GM04504 (cell line): Measurements from ENCODE around the gene ANKK1.

Experiments used
- DNase-seq: peaks from one replicate; pipeline ENCODE4 v3.0.0-alpha.2; 2012; ENCODE audit warnings: low read depth

The ANKK1 gene

DNA sequence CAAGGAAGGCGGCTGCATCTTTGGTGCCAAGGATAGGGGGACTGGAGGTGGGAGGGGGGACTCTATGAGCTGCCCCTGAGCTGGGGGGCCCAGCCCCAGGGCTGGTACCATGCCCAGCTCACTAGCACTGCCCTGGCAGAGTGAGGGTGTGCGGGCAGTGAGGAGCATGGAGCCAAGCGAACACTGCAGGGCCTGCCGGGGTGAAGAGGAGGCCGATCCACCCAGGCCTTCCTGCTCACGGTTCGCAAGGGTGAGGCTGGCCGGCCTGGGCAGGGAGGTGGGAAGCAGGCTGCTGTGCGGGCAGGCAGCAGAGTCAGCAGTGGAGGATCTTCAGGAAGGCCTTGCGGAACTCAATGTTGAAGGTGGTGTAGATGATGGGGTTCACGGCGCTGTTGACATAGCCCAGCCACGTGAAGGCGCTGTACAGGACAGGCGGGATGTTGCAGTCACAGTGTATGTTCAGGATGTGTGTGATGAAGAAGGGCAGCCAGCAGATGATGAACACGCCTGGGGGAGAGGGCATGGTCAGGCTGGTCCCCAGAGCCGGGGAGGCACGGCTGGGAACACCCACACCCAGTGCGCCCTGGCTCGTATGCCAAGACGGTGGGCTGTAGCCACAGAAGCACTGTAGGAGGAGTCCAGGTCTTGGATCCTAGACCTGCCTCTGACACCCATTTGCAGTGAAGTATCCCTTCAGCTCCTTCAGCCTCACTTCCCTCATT lies 23.0 kb downstream of the ANKK1 start:
- DNase-seq = no peak

DNA sequence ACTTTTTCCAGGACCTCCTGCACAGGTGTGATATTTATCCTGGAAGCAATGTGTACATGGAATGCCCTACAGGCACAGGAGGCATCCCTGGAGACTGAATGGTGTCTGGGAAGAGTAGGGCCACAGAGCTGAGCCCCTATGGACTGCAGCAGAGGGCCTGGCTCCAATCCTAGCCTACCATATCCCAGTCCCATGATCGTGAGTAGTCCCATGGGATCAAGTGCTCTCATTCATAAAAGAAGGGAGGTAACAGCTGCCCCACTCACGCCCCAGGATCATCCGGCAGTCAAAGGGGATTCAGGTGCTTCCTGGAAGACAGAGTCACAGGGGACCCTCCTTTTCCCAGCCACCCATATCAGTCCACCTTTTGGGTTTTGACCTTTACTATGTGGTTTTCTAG lies 24.0 kb downstream of the ANKK1 start:
- no peak for DNase-seq

GRCh38 chr11:113412675-113413074 lies 25.1 kb downstream of the ANKK1 start:
- no peak for DNase-seq

- no peak for DNase-seq
Observed at GRCh38 chr11:113415343-113415742, 27.8 kb downstream of the ANKK1 start.

GRCh38 chr11:113417428-113417827 lies 29.8 kb downstream of the ANKK1 start:
- DNase-seq = no peak

- DNase-seq = no peak
Observed at GRCh38 chr11:113419454-113420003, 31.9 kb downstream of the ANKK1 start.

- DNase-seq = no peak
Observed at GRCh38 chr11:113420808-113421207, 33.2 kb downstream of the ANKK1 start.

DNA sequence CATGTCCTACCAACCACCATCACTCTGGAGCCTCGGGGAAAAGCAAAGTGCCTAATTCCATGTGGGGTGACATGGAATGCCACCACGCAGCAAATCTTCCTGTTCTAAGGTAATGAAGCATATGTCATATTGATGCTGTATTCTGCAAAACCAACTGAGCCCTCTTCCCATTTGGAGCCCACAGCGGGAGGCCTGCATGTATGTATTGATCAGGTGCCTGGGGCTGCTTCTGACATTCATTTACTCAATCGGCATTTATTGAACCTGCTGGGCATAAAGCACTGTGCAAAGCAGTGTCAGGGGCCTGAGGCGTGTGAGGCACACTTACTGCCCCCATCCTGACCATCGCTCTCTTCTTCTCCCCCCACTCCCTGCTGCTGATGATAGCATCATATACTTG lies 39.1 kb downstream of the ANKK1 start:
- no peak for DNase-seq

DNA sequence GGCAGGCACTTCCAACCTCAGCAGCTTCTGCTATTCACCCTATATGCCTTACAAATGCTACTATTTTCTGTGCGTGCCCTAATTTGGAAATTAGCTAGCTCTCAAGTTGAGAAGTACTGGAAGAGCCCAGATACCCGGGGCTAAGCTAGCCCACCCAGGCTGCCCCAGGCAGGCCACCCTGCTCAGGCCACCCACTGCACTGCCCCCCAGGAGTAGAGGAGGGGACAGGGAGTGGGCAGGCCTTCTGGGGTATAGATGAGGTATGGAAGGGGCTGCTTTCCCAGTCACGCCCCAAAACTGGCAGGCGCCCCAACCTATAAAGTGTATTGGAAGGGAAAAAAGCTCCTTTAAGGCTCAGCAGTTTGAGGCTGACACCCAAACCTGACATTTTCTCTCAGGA lies 44.2 kb downstream of the ANKK1 start:
- no peak for DNase-seq

- no peak for DNase-seq
Observed at GRCh38 chr11:113435190-113435968, 47.8 kb downstream of the ANKK1 start.

DNA sequence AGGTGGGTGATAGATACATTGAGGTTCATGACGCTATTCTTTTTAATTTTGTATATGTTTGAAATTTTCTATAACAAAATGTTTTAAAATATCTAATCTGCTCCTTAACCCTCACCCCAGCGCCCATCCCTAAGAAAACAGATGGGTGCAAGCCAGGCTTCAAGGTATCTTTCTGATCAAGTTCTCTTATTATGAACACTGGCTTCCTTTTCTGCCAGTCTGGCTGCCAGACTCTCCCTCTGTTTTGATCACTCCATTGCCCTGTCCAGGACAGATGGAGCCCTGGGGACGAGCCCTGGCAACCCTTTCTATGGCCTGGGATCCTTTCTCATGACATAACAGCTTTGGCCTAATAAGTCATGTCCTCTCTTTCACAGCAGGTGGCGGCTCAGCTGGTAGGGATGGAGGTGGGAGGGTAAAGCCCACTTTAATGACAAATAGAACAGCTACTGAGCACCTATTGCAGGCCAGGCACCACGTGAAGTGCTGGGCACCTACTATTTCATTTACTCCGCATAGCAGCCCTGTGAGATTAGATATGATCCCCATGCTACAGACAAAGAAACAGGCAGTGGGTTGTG lies 49.2 kb downstream of the ANKK1 start:
- no peak for DNase-seq

- no peak for DNase-seq
Observed at GRCh38 chr11:113440816-113441215, 53.2 kb downstream of the ANKK1 start.

GRCh38 chr11:113444502-113445123 lies 57.0 kb downstream of the ANKK1 start:
- DNase-seq = no peak

GRCh38 chr11:113446112-113446511 lies 58.5 kb downstream of the ANKK1 start:
- DNase-seq = no peak

- DNase-seq = no peak
Observed at GRCh38 chr11:113446938-113447337, 59.4 kb downstream of the ANKK1 start.

DNA sequence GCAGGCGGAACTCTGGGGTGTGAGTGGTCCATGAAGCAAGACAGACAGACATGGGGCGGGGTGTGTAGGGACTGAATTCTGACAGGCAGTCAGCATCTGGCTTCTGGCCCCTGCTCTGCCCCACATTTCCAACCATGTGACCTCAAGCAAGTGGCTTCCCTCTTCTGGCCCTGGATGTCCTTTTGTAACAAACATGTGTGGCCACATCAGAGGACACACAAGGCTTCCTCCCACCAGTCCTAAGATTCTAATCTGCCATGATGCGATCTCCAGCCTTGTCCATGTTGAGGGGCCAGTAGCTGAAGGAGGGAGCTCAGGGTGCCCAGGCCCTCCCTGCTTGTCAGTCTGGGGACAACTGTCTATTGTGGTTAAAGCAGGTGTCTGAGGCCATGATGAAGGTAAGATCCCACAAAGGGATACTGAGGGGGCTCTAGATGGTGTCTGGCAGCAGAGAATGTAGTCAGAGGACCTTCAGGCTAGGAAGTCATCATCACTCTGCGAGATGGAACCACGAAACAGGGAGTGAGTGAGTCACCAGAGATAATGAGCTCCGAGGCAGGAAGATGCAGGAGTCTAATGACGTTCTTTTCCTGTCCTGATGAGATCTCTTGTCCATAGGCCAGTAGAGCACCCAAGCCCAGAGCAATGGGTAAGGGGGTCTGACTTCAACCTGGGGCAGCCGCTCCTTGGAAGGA lies 60.2 kb downstream of the ANKK1 start:
- no peak for DNase-seq

- no peak for DNase-seq
Observed at GRCh38 chr11:113448316-113448677, 60.7 kb downstream of the ANKK1 start.

DNA sequence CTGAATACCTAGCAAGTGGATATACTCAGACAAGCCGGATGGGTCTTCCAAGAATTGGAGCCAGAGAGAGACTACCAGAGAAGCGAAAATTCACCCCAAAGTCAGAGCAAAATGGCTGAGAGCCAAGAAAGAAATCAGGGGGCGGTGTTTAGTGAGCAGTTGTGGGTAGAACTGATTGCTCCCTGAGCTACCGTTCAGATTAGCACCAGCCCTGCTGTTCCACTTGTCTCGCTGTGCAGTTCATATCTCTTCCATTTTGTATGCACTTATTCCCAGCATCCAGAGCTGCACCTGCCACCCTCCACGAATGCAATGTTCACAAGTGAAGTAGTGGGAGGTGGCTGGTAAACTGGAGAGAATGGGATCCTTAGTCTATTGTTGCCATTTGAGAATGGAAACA lies 62.2 kb downstream of the ANKK1 start:
- DNase-seq = no peak
